ENCODE measurements around the gene MT1H.

Gene MT1H

DNA sequence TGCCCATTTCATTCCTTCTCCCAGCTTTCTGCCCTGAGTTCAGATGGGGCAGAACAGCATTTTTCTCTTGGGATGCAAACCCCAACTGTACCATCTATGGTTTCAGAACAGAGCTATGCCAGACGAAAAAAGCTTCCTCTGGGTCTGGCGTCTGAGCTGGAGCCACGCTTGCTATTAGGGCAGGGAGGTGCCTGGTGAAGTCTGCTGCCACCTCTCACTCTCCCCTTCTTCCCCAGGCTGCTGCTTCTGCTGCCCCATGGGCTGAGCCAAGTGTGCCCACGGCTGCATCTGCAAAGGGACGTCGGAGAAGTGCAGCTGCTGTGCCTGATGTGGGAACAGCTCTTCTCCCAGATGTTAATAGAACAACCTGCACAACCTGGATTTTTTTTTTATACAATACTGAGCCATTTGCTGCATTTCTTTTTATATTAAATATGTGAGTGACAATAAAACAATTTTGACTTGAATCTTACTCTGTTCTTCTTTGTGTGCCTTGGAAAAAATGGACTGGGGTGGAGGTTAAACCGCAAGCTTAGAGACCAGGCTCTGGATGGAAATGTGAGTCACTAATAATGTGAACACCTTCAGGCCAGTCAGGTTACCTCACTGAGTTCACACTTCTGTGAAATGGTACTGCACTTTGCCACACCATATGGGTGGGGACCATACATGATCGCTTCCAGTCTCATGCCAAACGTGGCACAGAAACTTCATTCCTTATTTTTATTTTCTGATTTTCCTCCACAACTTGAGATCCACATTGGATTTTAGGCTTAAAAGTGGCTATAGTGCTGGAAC lies 32.8 kb upstream of the MT1H start:
- DNase-seq: no peak

DNA sequence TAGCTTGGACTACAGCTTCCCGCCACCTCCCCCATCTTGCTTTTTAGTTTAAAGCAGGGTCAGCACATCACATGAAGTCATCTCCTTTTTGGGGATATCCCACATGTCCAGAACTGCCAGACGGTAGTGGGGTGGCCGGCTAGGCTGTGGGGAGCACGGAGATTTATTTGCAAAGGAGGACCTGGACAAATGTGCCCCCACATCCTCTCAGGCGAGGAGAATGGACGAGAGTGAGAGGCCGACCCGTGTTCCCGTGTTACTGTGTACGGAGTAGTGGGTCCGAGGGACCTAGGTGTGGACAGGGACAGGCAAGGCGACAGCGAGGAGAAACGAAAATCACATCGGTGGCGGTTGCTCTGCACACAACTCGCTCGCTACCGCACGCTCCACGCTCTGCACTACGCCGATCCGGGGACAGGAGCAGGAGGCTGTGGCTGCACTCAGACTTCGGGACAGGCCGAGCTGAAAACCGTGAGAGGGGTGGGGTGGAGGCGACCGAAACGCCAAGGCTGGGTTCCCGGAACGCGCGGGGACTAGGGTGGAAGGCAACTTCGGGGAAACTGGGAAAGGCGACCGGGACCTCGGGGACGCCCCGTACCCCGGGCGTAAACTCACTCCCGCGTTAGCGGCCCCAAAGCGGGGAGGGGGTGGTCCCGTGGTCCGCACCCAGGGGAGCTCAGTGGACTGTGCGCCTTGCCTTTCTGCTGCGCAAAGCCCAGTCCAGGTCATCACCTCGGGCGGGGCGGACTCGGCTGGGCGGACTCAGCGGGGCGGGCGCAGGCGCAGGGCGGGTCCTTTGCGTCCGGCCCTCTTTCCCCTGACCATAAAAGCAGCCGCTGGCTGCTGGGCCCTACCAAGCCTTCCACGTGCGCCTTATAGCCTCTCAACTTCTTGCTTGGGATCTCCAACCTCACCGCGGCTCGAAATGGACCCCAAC lies 31.5 kb upstream of the MT1H start, which contains the start of gene MT1A:
TSS of gene MT1A (plus strand) at position 853 of the 937 bp plus-strand sequence. CDS start at position 926, 73 bp downstream.
- peak; percentile 10 for DNase-seq

DNA sequence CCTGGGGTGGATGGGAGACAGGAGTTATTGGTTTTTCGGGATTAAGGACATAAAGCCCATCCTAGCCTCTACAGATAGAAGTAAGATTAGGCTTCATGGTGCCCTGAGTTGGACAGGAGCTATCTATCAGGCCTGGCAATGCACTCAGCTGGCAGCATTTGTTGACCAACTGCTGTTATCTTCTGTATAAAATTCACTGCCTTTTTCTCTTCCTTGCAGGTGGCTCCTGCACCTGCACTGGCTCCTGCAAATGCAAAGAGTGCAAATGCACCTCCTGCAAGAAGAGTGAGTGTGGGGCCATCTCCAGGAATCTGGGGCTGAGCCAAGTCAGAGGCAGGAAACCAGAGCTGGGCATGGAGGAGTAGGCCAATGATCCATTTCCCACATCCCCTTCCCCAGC lies 30.6 kb upstream of the MT1H start:
- DNase-seq: no peak

DNA sequence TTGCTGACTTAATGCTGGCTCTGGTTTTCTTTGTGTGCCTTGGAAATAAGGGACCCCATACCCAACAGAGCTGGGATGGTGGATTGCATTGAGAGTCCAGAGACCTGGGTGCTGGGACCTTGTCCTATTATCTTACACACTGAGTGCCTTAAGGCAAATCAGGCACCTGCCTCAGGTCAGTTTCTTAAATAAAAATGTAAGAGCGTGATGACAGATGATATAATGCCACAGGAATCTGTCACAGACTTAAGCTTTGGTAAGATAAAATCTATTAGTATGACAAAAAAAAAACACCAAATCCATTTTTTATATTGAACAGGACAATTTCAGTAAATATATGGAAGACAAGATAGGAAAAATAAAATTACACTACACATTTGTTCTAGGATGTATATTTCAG lies 29.5 kb upstream of the MT1H start:
- no peak for DNase-seq

- DNase-seq: no peak
These were observed 28.4 kb upstream of the MT1H start for GRCh38 chr16:56641166-56641565.

DNA sequence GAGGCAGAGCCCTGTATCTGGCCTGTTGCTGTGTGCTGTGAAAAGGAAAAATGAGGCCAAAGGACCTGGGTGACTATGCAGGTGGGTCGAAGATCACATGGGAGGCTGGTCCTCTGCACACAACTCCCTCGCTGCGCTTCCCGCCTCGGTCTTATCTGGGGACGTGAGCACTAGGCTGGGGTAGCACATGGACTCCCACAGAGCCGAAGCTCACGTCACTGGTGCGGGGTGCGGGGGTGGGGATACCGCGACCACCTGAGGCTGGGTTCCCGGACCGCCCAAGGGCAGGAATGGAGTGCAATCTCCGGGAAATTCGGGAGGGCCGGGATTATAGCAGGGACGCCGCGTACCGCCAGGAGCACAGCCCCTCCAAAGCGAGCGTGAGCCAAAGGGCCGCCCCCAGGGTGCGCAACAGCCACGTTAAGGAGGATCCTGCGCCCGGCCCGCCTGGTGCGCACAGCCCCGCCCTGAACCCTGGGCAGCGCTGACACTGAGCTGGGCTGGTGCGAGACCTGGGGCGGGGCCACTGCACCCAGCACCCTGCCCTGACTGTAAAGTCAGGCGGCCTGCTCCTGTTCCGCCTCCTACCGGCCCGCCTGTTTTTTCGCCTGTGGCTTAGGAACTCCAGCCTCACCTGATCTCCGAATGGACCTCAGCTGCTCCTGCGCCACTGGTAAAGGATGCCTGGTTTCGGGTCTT lies 26.4 kb upstream of the MT1H start:
- DNase-seq: no peak

DNA sequence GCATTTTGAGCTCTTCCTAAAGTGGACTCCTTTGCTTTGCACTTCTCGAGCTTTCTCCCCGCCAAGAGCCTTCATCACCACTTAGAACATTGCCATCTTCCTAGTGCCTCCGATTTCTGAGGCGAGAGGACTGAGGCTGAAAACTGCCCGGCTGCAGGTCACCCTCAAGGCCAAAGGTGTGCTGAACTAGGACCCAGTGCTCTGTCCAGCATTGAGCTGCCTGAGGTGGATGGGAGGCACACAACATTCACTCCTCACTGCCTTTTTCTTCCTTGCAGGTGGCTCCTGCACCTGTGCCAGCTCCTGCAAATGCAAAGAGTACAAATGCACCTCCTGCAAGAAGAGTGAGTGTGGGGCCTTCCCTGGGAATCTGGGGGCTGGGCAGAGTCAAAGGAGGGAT lies 25.8 kb upstream of the MT1H start:
- DNase-seq: no peak

- no peak for DNase-seq
These were observed 24.3 kb upstream of the MT1H start for GRCh38 chr16:56645311-56645710.

DNA sequence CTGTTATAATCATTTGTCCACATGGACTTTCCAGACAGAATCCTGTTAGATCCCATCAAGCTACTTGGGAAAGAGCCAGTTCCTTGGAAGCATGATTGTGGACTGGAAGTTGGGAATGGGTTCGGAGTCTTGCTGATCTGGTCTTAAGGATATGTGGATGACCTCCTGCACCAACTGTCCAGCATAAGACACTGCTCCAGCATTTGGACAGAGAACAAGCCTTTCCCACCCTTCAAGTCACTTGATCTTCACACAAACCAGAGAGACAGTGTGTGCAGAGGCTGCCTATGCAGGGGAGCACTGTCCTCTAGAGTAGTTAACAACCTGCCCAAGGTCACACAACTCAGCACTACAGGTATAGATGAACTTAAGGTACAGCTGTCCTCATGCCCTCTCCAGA lies 23.8 kb upstream of the MT1H start:
- no peak for DNase-seq

- DNase-seq: no peak
These were observed 21.8 kb upstream of the MT1H start for GRCh38 chr16:56647641-56648431.

GRCh38 chr16:56649271-56649670 lies 20.3 kb upstream of the MT1H start:
- DNase-seq: no peak

- DNase-seq: no peak
These were observed 19.8 kb upstream of the MT1H start for GRCh38 chr16:56649820-56650219.

- no peak for DNase-seq
These were observed 18.0 kb upstream of the MT1H start, which contains the start of gene MT1B for GRCh38 chr16:56651586-56651985. TSS of gene MT1B (plus strand) at chr16:56651886. CDS start at chr16:56651954, 68 bp downstream.

GRCh38 chr16:56652600-56652999 lies 17.0 kb upstream of the MT1H start:
- no peak for DNase-seq

DNA sequence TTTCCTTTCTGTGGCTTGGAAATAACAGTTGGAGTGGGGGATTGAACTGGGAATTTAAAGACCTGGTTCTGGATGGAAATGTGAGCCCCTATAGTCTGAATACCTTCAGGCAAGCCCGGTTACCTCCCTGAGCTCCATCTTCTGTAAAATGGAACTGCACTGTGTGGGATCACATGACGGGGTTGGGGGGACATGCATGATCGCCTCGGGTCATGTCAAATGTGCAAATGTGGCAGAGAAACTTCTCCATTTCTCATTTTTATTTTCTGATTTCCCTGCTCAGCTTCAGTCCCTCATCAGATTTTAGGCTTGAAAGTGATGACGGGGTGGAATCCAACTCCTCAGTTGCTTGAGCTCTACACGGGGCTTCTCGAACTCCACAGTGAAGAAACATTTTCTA lies 16.4 kb upstream of the MT1H start:
- no peak for DNase-seq

GRCh38 chr16:56657555-56658326 lies 11.9 kb upstream of the MT1H start, which contains the start of gene MT1F:
TSS of gene MT1F (plus strand) at chr16:56657959. CDS start at chr16:56658059, 100 bp downstream.
- DNase-seq: peak; percentile 18

GRCh38 chr16:56658327-56658875 lies 11.2 kb upstream of the MT1H start:
- no peak for DNase-seq

DNA sequence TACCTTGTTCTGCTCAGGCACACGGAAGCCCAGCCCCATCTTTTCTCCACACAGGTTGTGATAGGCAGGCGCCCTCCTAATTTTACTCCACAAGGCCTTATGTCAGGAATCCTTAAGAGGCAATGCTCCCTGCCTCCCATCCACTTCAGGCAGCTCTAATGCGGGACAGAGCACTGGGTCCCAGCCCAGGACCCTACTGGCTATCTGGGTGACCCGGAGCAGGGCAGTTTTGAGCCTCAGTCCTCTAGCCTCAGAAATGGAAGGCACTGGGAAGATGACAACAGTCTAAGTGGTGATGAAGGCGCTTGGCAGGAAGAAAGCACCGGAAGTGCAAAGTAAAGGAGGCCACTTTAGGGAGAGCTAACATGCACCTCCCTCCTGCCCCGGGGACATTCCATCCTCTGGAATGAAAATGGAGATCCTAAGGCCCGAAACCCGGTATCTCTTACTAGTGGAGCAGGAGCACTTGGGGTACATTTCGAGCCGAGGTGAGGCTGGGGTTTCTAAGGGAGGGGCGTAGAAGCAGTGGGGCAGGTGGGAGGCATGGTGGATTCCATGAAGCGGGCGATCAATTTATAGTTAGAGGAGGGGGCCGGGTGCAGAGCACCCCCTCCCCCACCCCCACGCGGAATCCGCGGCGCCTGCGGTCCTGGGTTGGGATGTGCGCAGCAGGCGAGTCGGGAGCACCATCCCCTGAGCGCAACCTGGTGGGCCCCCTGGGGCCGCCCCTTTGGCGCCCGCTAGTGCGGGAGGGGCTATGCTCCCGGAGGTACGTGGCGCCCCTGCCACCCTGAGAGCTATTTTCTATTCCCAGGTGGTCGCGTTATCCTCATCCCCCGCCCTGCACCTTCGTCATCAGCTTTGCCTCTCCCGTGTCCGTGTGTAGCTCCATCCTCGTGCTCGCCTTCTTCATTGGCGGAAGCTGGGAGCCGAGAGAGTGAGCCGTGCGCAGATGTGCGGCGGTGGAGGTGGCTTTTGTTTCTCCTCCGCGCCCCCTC lies 7.0 kb upstream of the MT1H start:
- DNase-seq: no peak

DNA sequence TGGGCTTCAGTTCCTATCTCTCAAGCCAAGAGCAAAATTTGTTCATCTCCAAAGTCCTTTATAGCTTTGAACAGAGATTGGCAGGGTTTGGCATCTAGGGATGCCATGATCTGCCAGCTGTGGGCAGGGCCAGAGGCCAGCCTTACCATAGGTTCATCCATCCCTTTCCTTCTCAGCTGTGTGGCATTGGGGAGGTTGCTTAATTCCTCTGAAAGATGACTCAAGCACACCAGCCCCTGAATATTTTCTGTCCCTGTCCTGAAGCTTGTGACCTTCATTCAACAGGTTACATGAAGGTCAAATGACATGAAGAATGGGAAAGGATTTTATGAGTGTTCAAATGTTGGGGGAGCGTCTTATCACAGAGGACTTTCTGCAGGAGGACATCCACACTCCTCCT lies 5.1 kb upstream of the MT1H start:
- DNase-seq: no peak
